ENCODE data around the gene ATP2C2.

Gene ATP2C2

DNA sequence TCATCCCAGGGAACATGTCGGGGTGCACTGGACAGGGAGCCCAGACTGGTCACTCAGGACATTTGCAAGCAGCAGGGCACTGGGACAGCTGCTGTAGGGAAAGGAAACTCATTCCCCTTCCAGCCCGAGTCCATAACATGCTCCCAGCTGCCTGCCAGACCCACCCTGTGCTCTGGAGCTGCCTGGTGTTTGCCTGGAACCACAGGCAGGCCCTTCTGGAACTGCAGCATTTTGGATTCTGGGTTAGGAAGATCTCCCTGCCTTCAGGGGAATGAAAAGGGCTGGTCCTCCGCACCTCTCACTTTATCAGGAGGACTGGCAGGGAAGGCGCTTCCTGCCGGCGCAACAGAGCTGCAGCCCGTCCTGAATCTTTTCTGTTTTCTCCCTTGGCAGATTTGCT lies 94.9 kb downstream of the ATP2C2 start:
- no peak overlapping the region for H3K4me3 ChIP-seq (ENCODE audit: low read length)
- no peak for TF ChIP-seq CTCF (conservative IDR thresholded peaks at IDR 0.05; ENCODE audit: low read length)
- DNase-seq (ENCODE audit: low read depth): no peak

DNA sequence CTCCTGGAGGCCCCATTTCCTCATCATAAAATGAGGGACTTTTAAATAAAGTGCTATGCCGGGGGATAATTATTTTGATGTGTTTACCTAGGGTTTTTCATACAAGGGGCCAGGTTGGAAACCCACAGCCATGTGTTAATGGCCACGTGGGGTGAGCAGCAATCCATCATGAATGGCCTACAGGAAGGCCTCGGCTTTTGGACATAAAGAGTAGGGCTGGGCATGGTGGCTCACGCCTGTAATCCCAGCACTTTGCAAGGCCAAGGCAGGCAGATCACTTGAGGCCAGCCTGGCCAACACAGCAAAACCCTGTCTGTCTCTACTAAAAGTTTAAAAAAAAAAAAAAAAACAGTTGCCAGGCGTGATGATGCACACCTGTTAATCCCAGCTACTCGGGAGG lies 95.8 kb downstream of the ATP2C2 start:
- TF ChIP-seq CTCF (conservative IDR thresholded peaks at IDR 0.05; ENCODE audit: low read length): no peak
- no peak for DNase-seq (ENCODE audit: low read depth)
- H3K4me3 ChIP-seq (ENCODE audit: low read length): no peak overlapping the region

DNA sequence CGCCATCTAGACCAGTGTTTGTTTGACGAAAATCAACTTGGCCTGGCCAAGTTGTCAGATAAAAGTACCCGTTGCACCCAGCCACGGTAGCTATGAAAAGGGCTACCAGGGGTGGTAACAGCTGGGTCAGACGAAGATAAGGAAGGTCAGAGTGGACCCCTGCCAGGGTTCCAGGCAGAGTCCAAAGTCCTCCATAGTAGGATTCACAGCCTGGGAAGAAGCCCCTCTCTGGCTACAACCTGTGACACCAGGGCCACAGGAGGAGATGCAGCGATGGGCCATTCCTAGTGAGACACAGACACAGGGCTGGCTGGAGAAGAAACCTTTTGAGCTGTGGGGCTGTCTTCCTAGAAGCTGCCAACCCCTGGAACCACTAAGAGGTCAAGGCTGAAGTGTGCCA lies 96.8 kb downstream of the ATP2C2 start:
- no peak for TF ChIP-seq CTCF (conservative IDR thresholded peaks at IDR 0.05; ENCODE audit: low read length)
- no peak overlapping the region for H3K4me3 ChIP-seq (ENCODE audit: low read length)
- no peak for DNase-seq (ENCODE audit: low read depth)

- no peak for DNase-seq (ENCODE audit: low read depth)
- no peak for TF ChIP-seq CTCF (conservative IDR thresholded peaks at IDR 0.05; ENCODE audit: low read length)
- H3K4me3 ChIP-seq (ENCODE audit: low read length): no peak overlapping the region
These were observed 98.4 kb downstream of the ATP2C2 start for GRCh38 chr16:84466692-84467091.

DNA sequence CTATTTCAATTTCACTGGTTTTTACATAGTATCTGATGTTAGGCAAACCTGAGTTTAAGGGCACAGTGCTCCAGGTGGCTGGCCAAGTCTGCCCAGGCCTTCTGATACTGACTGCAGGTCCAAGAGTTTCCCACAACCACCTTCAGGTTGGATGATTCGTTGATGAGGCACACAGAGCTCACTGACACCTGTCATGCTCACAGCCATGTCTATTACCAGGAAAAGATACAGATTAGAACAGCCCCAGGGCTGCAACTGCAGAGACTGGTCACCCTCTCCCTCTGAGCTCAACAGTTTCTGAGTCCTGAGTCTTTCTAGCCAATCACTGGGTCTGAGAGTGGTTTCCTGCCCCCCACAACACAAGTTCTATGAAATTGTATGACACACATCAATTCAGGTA lies 98.9 kb downstream of the ATP2C2 start:
- no peak overlapping the region for H3K4me3 ChIP-seq (ENCODE audit: low read length)
- DNase-seq (ENCODE audit: low read depth): no peak
- no peak for TF ChIP-seq CTCF (conservative IDR thresholded peaks at IDR 0.05; ENCODE audit: low read length)

GRCh38 chr16:84467709-84468108 lies 99.4 kb downstream of the ATP2C2 start:
- no peak for DNase-seq (ENCODE audit: low read depth)
- H3K4me3 ChIP-seq (ENCODE audit: low read length): no peak overlapping the region
- no peak for TF ChIP-seq CTCF (conservative IDR thresholded peaks at IDR 0.05; ENCODE audit: low read length)

- DNase-seq (ENCODE audit: low read depth): no peak
These were observed 103.0 kb downstream of the ATP2C2 start for GRCh38 chr16:84471316-84471715.

More at GRCh38 chr16:84471316-84471715, 103.0 kb downstream of the ATP2C2 start:
- no peak overlapping the region for H3K4me3 ChIP-seq (ENCODE audit: low read length)
- no peak for TF ChIP-seq CTCF (conservative IDR thresholded peaks at IDR 0.05; ENCODE audit: low read length)
